CD14-positive monocyte (primary cell): ENCODE measurements around the gene C1QTNF6. TPM values are rescaled to one million over a fixed set of nuclear protein-coding genes. Genes with fewer than 3 reads are reported as not detected.

Experiments
- DNase-seq, 3 donors: peaks; one replicate each; pipeline ENCODE4 v3.0.0-alpha.2; 2011 to 2022
- H2AFZ ChIP-seq: 2 replicates; pipeline ENCODE4 v1.6.0; 2012; ENCODE audit warnings: mild to moderate bottlenecking, low read depth, low read length, inconsistent platforms; ENCODE audit not compliant: insufficient read depth, poor library complexity, severe bottlenecking
- H3K27ac ChIP-seq, 2 donors: 1 replicate in 1 of 2; 2 replicates in 1 of 2; pipeline ENCODE4 v1.5.1; 2012 to 2013; ENCODE audit warnings: low read length in 2 of 2, control low read depth in 1 of 2, inconsistent platforms in 1 of 2, low read depth in 1 of 2, mild to moderate bottlenecking in 1 of 2
- H3K27me3 ChIP-seq, 2 donors: one replicate each; pipeline versions ENCODE4 v1.6.0 to v1.6.1; 2011 to 2013; ENCODE audit warnings: low read length in 2 of 2; ENCODE audit not compliant: control insufficient read depth in 2 of 2, insufficient read depth in 2 of 2
- H3K36me3 ChIP-seq, 2 donors: replicated peaks in 1 of 2; 1 replicate in 1 of 2; 2 replicates in 1 of 2; pipeline versions ENCODE4 v1.5.1 to v1.6.1; 2012 to 2013; ENCODE audit warnings: low read length in 2 of 2, control low read depth in 1 of 2, inconsistent platforms in 1 of 2, mild to moderate bottlenecking in 1 of 2; ENCODE audit not compliant: insufficient read depth in 2 of 2, control insufficient read depth in 1 of 2
- H3K4me1 ChIP-seq, 2 donors: 1 replicate in 1 of 2; 2 replicates in 1 of 2; pipeline versions ENCODE4 v1.5.1 to v1.6.1; 2012 to 2013; ENCODE audit warnings: low read length in 2 of 2, control low read depth in 1 of 2, inconsistent platforms in 1 of 2, mild to moderate bottlenecking in 1 of 2, moderate library complexity in 1 of 2; ENCODE audit not compliant: insufficient read depth in 2 of 2, control insufficient read depth in 1 of 2
- H3K4me2 ChIP-seq: replicated peaks from 2 replicates; pipeline ENCODE3; 2012; ENCODE audit warnings: low read length, moderate library complexity, mild to moderate bottlenecking; ENCODE audit not compliant: poor library complexity, severe bottlenecking; ENCODE audit errors: extremely low read depth
- H3K4me3 ChIP-seq, 3 experiments: fragments of 200-600 bp in 1 of 3; sonication (generic) in 1 of 3; replicated peaks in 1 of 3; 1 replicate in 2 of 3; 2 replicates in 1 of 3; pipeline ENCODE4 v1.5.1; 2011 to 2013; ENCODE audit warnings: low read length in 3 of 3, mild to moderate bottlenecking in 3 of 3, control low read depth in 2 of 3, low read depth in 2 of 3, inconsistent platforms in 1 of 3, moderate library complexity in 1 of 3
- H3K79me2 ChIP-seq: 2 replicates; pipeline ENCODE4 v1.6.0; 2012; ENCODE audit warnings: mild to moderate bottlenecking, control low read depth, inconsistent platforms, low read length, moderate library complexity; ENCODE audit not compliant: insufficient read depth
- H3K9ac ChIP-seq: 2 replicates; pipeline ENCODE4 v1.6.0; 2017; ENCODE audit warnings: low read length, mild to moderate bottlenecking; ENCODE audit not compliant: insufficient read depth, poor library complexity, severe bottlenecking
- H3K9me3 ChIP-seq, 2 donors: replicated peaks in 1 of 2; 1 replicate in 1 of 2; 2 replicates in 1 of 2; pipeline versions ENCODE4 v1.5.1 to v1.6.1; 2012 to 2013; ENCODE audit warnings: low read length in 2 of 2, control low read depth in 1 of 2; ENCODE audit not compliant: control insufficient read depth in 1 of 2, insufficient read depth in 1 of 2
- H4K20me1 ChIP-seq: 2 replicates; pipeline ENCODE4 v1.6.0; 2012; ENCODE audit warnings: mild to moderate bottlenecking, low read length, control low read depth, moderate library complexity; ENCODE audit not compliant: insufficient read depth
- H3K27ac Mint-ChIP-seq, 7 donors: one replicate each; pipeline ENCODE4 v1.8.0; 2020; ENCODE audit warnings: mild to moderate bottlenecking in 7 of 7, mixed read lengths in 7 of 7, moderate library complexity in 6 of 7, inconsistent platforms in 2 of 7
- H3K27me3 Mint-ChIP-seq, 3 donors: one replicate each; pipeline ENCODE4 v1.8.0; 2021 to 2022; ENCODE audit warnings: low read depth in 3 of 3, mild to moderate bottlenecking in 3 of 3, mixed read lengths in 3 of 3, moderate library complexity in 3 of 3, inconsistent platforms in 1 of 3
- H3K36me3 Mint-ChIP-seq, 2 donors: one replicate each; pipeline ENCODE4 v1.8.0; 2020; ENCODE audit warnings: mixed read lengths in 2 of 2, inconsistent platforms in 1 of 2, mild to moderate bottlenecking in 1 of 2
- H3K4me1 Mint-ChIP-seq: one replicate; pipeline ENCODE4 v1.8.0; 2020; ENCODE audit warnings: mild to moderate bottlenecking, mixed read lengths
- H3K4me3 Mint-ChIP-seq, 2 donors: one replicate each; pipeline ENCODE4 v1.8.0; 2020; ENCODE audit warnings: mild to moderate bottlenecking in 2 of 2, mixed read lengths in 2 of 2, moderate library complexity in 1 of 2
- H3K9me3 Mint-ChIP-seq, 7 donors: one replicate each; pipeline ENCODE4 v1.8.0; 2020 to 2022; ENCODE audit warnings: mixed read lengths in 7 of 7, mild to moderate bottlenecking in 6 of 7, moderate library complexity in 6 of 7, inconsistent platforms in 2 of 7
- CTCF ChIP-seq: fragments of 200-600 bp; IDR thresholded peaks from one replicate; pipeline ENCODE4 v1.8.0; 2022; ENCODE audit warnings: antibody characterized with exemption, mild to moderate bottlenecking
- WGBS: methylation state at CpG from one replicate; pipeline ENCODE4 v1.1.5; 2013; ENCODE audit warnings: missing lambda C conversion rate; ENCODE audit not compliant: insufficient coverage; 5-methylcytosine and 5-hydroxymethylcytosine counted together
- intact Hi-C, 2 donors: fragments of 100-400 bp; cut with micrococcal nuclease; formaldehyde crosslinking; loops; one replicate each; pipeline versions ENCODE4 v1.15.0 to v1.15.1; 2023
- polyA plus RNA-seq, 3 donors: library from polyadenylated mRNA; depleted of rRNA in 1 of 3; unstranded in 2 of 3; stranded (reverse) in 1 of 3; fragments of 300-500 nt in 2 of 3; fragments of >200 nt in 1 of 3; fragmentation: Illumina TruSeq in 2 of 3; gene quantifications; 1 replicate in 2 of 3; 2 replicates in 1 of 3; pipeline ENCODE4 v1.2.3, GENCODE V29; 2012 to 2021

Gene C1QTNF6
- polyA plus RNA-seq, 3 donors: 0.14 to 2.3 (median 0.24) TPM

DNA sequence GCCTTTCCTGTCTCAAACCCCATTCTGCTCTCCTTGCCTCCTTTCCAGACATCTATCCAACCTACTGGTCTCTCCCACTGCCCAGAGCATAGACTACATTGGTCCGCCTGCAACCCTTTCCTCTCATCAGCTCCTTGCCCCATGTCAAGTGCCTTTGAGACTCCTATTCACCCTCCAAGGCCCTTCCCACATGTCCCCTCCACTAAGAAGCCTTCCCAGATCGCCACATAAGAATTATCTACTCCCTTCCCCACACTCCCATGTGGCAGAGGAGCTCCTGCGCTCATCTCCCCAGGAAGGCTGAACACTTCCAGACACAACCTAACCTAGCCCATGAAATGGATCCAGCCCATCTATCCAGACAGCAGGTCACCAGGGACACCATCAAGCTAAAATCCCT, 10.3 kb downstream of the C1QTNF6 start:
- no peak for TF ChIP-seq CTCF
- Histone ChIP-seq H2AFZ (no peak overlapping the region), H3K27me3 (no peaks in the 10 kb centered on the region), H3K4me2 (peak overlapping the region; percentile 58), H3K4me1 (peaks cover 38 to 40% of the 10 kb centered on the region in 2 donors), H3K4me3 (peak overlapping the region in 1 of 3 experiments; percentile 56), H3K9ac (no peak overlapping the region), H3K27ac (peak overlapping the region in 1 of 2 donors; percentile 0), H4K20me1 (no peaks in the 10 kb centered on the region), H3K9me3 (no peaks in the 10 kb centered on the region), H3K79me2 (no peaks in the 10 kb centered on the region), H3K36me3 (no peaks in the 10 kb centered on the region)
- Mint-ChIP-seq H3K4me1 (peaks cover 43% of the 10 kb centered on the region), H3K27me3 (peaks cover 2 to 10% (median 6%) of the 10 kb centered on the region in 3 donors), H3K9me3 (peaks cover 0 to 5% (median 0%) of the 10 kb centered on the region in 7 donors), H3K4me3 (peak overlapping the region; percentile 35 to 90), H3K27ac (peak overlapping the region in 6 of 7 donors; percentile 65 to 94 (median 90)), H3K36me3 (peaks cover 0 to 4% of the 10 kb centered on the region in 2 donors)
- WGBS: 100% methylated on average over 3 of the region's 3 CpGs
- DNase-seq: no peak
- intact Hi-C loops: no loop called here

DNA sequence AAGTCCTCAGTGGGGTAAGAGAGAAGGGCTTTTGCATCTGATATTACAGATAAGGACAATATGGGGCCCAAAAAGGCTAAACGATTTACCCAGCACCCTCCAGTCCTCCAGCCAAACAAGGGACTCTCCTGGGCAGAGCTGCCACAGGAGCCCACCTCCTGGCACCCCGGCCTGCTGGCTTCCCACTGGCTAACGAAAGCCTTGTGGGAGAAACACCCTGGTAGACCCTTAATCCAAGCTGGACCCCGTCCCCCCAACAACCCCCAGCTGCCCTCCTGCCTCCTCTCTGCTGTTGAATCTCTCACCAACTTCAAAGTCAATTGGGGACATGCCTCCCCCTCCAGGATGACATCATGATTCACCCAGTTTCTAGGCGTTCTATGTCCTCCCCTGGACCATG, 10.8 kb downstream of the C1QTNF6 start:
- H3K27ac ChIP-seq: peak overlapping the region; percentile 54 to 64
- no peaks in the 10 kb centered on the region for H4K20me1 ChIP-seq
- WGBS: 70% methylated on average over 5 of the region's 5 CpGs
- DNase-seq: no peak
- Mint-ChIP-seq H3K36me3 (peaks cover 0 to 4% of the 10 kb centered on the region in 2 donors), H3K9me3 (peaks cover 0 to 5% (median 0%) of the 10 kb centered on the region in 7 donors), H3K4me3 (peak overlapping the region; percentile 72 to 90), H3K4me1 (peaks cover 43% of the 10 kb centered on the region), H3K27ac (peak overlapping the region in 5 of 7 donors; percentile 88 to 94 (median 91)), H3K27me3 (peaks cover 2 to 10% (median 6%) of the 10 kb centered on the region in 3 donors)
- H3K4me3 ChIP-seq: peak overlapping the region in 1 of 3 experiments; percentile 56
- peak overlapping the region; percentile 4 for H3K9ac ChIP-seq
- peak overlapping the region; percentile 73 for H2AFZ ChIP-seq
- no peaks in the 10 kb centered on the region for H3K79me2 ChIP-seq
- no peaks in the 10 kb centered on the region for H3K27me3 ChIP-seq
- H3K9me3 ChIP-seq: no peaks in the 10 kb centered on the region
- intact Hi-C loops: no loop called here
- H3K4me2 ChIP-seq: peak overlapping the region; percentile 58
- H3K36me3 ChIP-seq: no peaks in the 10 kb centered on the region
- peaks cover 38 to 40% of the 10 kb centered on the region in 2 donors for H3K4me1 ChIP-seq
- no peak for TF ChIP-seq CTCF
